ENCODE results near the gene TIMM22.
"Not testable (repeated sequence)": the region's sequence is repeated elsewhere in the genome, so short reads cannot be mapped to it uniquely, and the experiment has no call there.

Gene TIMM22

GRCh38 chr17:1045456-1045855 is 48.5 kb downstream of the TIMM22 start:
- Histone ChIP-seq H3K27ac (ENCODE audit: low read length) (no peak overlapping the region), H3K36me3 (ENCODE audit: control insufficient read depth in 1 of 2, insufficient read depth in 2 of 2, low read length in 2 of 2) (peaks cover 8 to 12% of the 10 kb centered on the region in 2 donors)

GRCh38 chr17:1047177-1047878 is 50.4 kb downstream of the TIMM22 start:
- Histone ChIP-seq H3K4me3 (ENCODE audit: low read depth in 1 of 2, low read length in 2 of 2) (no peak overlapping the region), H3K9me3 (ENCODE audit: control insufficient read depth in 1 of 2, low read length in 2 of 2) (no peaks in the 10 kb centered on the region), H3K36me3 (ENCODE audit: control insufficient read depth in 1 of 2, insufficient read depth in 2 of 2, low read length in 2 of 2) (peaks cover 7 to 12% of the 10 kb centered on the region in 2 donors), H3K27ac (ENCODE audit: low read length) (peak overlapping the region; percentile 39), H3K4me1 (ENCODE audit: control insufficient read depth in 1 of 2, insufficient read depth in 2 of 2, low read length in 2 of 2) (peaks cover 0 to 37% of the 10 kb centered on the region in 2 donors), H3K27me3 (ENCODE audit: low read depth, low read length) (no peaks in the 10 kb centered on the region)

More at GRCh38 chr17:1045456-1045855, 48.5 kb downstream of the TIMM22 start:
- H3K27me3 ChIP-seq (ENCODE audit: low read depth, low read length): no peaks in the 10 kb centered on the region
- peaks cover 0 to 38% of the 10 kb centered on the region in 2 donors for H3K4me1 ChIP-seq (ENCODE audit: control insufficient read depth in 1 of 2, insufficient read depth in 2 of 2, low read length in 2 of 2)
- no peak overlapping the region for H3K4me3 ChIP-seq (ENCODE audit: low read depth in 1 of 2, low read length in 2 of 2)
- no peaks in the 10 kb centered on the region for H3K9me3 ChIP-seq (ENCODE audit: control insufficient read depth in 1 of 2, low read length in 2 of 2)

GRCh38 chr17:1047879-1048470 is 51.0 kb downstream of the TIMM22 start:
- Histone ChIP-seq H3K27ac (ENCODE audit: low read length) (no peak overlapping the region), H3K36me3 (ENCODE audit: control insufficient read depth in 1 of 2, insufficient read depth in 2 of 2, low read length in 2 of 2) (peaks cover 5 to 6% of the 10 kb centered on the region in 2 donors)

GRCh38 chr17:1048516-1049115 is 51.7 kb downstream of the TIMM22 start:
- H3K36me3 ChIP-seq (ENCODE audit: control insufficient read depth in 1 of 2, insufficient read depth in 2 of 2, low read length in 2 of 2): not testable (repeated sequence)

More at GRCh38 chr17:1047879-1048470, 51.0 kb downstream of the TIMM22 start:
- Histone ChIP-seq H3K4me3 (ENCODE audit: low read depth in 1 of 2, low read length in 2 of 2) (no peak overlapping the region), H3K9me3 (ENCODE audit: control insufficient read depth in 1 of 2, low read length in 2 of 2) (no peaks in the 10 kb centered on the region), H3K4me1 (ENCODE audit: control insufficient read depth in 1 of 2, insufficient read depth in 2 of 2, low read length in 2 of 2) (peaks cover 0 to 34% of the 10 kb centered on the region in 2 donors), H3K27me3 (ENCODE audit: low read depth, low read length) (no peaks in the 10 kb centered on the region)

GRCh38 chr17:1049446-1050225 is 52.7 kb downstream of the TIMM22 start:
- peaks cover 10 to 16% of the 10 kb centered on the region in 2 donors for H3K36me3 ChIP-seq (ENCODE audit: control insufficient read depth in 1 of 2, insufficient read depth in 2 of 2, low read length in 2 of 2)
- no peak overlapping the region for H3K4me3 ChIP-seq (ENCODE audit: low read depth in 1 of 2, low read length in 2 of 2)
- no peaks in the 10 kb centered on the region for H3K9me3 ChIP-seq (ENCODE audit: control insufficient read depth in 1 of 2, low read length in 2 of 2)
- H3K27ac ChIP-seq (ENCODE audit: low read length): no peak overlapping the region
- H3K27me3 ChIP-seq (ENCODE audit: low read depth, low read length): no peaks in the 10 kb centered on the region
- H3K4me1 ChIP-seq (ENCODE audit: control insufficient read depth in 1 of 2, insufficient read depth in 2 of 2, low read length in 2 of 2): peaks cover 0 to 19% of the 10 kb centered on the region in 2 donors

More at GRCh38 chr17:1048516-1049115, 51.7 kb downstream of the TIMM22 start:
- not testable (repeated sequence) for H3K27me3 ChIP-seq (ENCODE audit: low read depth, low read length); H3K9me3 ChIP-seq (ENCODE audit: control insufficient read depth in 1 of 2, low read length in 2 of 2); H3K4me3 ChIP-seq (ENCODE audit: low read depth in 1 of 2, low read length in 2 of 2); H3K27ac ChIP-seq (ENCODE audit: low read length)
- peaks cover 0 to 28% of the 10 kb centered on the region in 2 donors for H3K4me1 ChIP-seq (ENCODE audit: control insufficient read depth in 1 of 2, insufficient read depth in 2 of 2, low read length in 2 of 2)

- peaks cover 14 to 19% of the 10 kb centered on the region in 2 donors for H3K36me3 ChIP-seq (ENCODE audit: control insufficient read depth in 1 of 2, insufficient read depth in 2 of 2, low read length in 2 of 2)
- no peak overlapping the region for H3K4me3 ChIP-seq (ENCODE audit: low read depth in 1 of 2, low read length in 2 of 2)
- H3K4me1 ChIP-seq (ENCODE audit: control insufficient read depth in 1 of 2, insufficient read depth in 2 of 2, low read length in 2 of 2): peaks cover 0 to 15% of the 10 kb centered on the region in 2 donors
- no peak overlapping the region for H3K27ac ChIP-seq (ENCODE audit: low read length)
- no peaks in the 10 kb centered on the region for H3K27me3 ChIP-seq (ENCODE audit: low read depth, low read length)
- no peaks in the 10 kb centered on the region for H3K9me3 ChIP-seq (ENCODE audit: control insufficient read depth in 1 of 2, low read length in 2 of 2)
These were observed 53.5 kb downstream of the TIMM22 start for GRCh38 chr17:1050246-1050995.

- Histone ChIP-seq H3K4me3 (ENCODE audit: low read depth in 1 of 2, low read length in 2 of 2) (no peak overlapping the region), H3K9me3 (ENCODE audit: control insufficient read depth in 1 of 2, low read length in 2 of 2) (no peaks in the 10 kb centered on the region), H3K4me1 (ENCODE audit: control insufficient read depth in 1 of 2, insufficient read depth in 2 of 2, low read length in 2 of 2) (peaks cover 0 to 19% of the 10 kb centered on the region in 2 donors), H3K36me3 (ENCODE audit: control insufficient read depth in 1 of 2, insufficient read depth in 2 of 2, low read length in 2 of 2) (peaks cover 14 to 20% of the 10 kb centered on the region in 2 donors), H3K27ac (ENCODE audit: low read length) (no peak overlapping the region), H3K27me3 (ENCODE audit: low read depth, low read length) (no peaks in the 10 kb centered on the region)
These were observed 54.3 kb downstream of the TIMM22 start for GRCh38 chr17:1050996-1051925.

Data from muscle layer of duodenum (tissue), 2 donors.